ENCODE results near the gene ANKRD2. TPM values are rescaled to one million over a fixed set of nuclear protein-coding genes. Genes with fewer than 3 reads are reported as not detected.
A peak's percentile ranks its signal among the peaks of the same experiment; 100 is the strongest.
"Not testable (repeated sequence)": the region's sequence is repeated elsewhere in the genome, so short reads cannot be mapped to it uniquely, and the experiment has no call there.

ANKRD2 gene
- total RNA-seq, 6 experiments from 2014 or later = 0.28 to 0.81 (median 0.50) TPM; not detected in 2

DNA sequence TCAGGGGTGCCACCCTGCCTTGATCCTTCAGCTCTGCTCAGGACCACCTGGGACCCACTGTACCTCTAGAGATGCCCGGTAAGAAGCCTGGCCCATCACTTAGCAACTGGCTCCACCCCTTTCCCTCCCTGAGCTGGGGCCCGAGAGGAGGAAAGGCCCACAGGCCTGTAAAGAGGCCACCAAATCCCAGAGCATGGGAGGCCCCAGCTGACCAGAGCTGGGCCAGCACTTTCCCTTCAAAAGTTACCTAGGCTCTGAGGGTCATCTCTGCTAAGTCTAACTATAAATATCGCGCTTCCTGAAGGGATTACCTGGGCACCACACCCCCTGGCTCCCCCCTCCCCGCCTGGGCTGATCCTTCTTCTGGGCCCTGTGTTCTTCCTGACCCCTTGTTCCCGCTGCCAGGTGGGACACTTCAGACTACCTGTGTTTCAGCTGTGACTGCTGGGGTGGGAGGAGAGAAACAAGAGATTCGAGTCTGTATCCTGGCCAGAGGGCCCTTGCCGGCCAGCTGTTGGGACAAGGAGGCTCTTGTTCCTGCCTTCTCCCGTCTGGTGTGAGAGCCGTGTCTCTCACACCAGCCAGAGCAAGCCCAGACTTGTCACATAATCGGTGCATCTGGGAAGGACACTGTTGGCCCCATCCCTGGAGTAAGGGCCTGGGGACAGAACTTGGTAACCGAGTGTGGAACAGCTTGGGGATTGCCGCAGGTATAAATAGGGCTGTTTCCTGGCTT is 22.8 kb upstream of the ANKRD2 start:
- ATAC-seq (no peak), DNase-seq (no peak)
- no peaks in the 10 kb centered on the region for H3K4me1 ChIP-seq
- no peaks in the 10 kb centered on the region for H3K36me3 ChIP-seq
- no peaks in the 10 kb centered on the region for H3K9me3 ChIP-seq
- H3K27ac ChIP-seq = no peak overlapping the region
- no peaks in the 10 kb centered on the region for H3K27me3 ChIP-seq
- H3K4me3 ChIP-seq = no peak overlapping the region
- 73% methylated on average over 8 of the region's 13 CpGs for WGBS (ENCODE audit: insufficient coverage, low coverage, low lambda C conversion rate, missing lambda C conversion rate)
- TF ChIP-seq, protein P1, sequence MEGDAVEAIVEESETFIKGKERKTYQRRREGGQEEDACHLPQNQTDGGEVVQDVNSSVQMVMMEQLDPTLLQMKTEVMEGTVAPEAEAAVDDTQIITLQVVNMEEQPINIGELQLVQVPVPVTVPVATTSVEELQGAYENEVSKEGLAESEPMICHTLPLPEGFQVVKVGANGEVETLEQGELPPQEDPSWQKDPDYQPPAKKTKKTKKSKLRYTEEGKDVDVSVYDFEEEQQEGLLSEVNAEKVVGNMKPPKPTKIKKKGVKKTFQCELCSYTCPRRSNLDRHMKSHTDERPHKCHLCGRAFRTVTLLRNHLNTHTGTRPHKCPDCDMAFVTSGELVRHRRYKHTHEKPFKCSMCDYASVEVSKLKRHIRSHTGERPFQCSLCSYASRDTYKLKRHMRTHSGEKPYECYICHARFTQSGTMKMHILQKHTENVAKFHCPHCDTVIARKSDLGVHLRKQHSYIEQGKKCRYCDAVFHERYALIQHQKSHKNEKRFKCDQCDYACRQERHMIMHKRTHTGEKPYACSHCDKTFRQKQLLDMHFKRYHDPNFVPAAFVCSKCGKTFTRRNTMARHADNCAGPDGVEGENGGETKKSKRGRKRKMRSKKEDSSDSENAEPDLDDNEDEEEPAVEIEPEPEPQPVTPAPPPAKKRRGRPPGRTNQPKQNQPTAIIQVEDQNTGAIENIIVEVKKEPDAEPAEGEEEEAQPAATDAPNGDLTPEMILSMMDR (IDR thresholded peaks at IDR 0.05) = no peak
- TF ChIP-seq POLR2A (IDR thresholded peaks at IDR 0.05) = no peak
- intact Hi-C loops (cut with DNase I) = loop anchor here (5.0 to 10.0 kb wide), 2 partner anchors 85 to 87 kb away; no protein-coding TSS in a partner anchor

DNA sequence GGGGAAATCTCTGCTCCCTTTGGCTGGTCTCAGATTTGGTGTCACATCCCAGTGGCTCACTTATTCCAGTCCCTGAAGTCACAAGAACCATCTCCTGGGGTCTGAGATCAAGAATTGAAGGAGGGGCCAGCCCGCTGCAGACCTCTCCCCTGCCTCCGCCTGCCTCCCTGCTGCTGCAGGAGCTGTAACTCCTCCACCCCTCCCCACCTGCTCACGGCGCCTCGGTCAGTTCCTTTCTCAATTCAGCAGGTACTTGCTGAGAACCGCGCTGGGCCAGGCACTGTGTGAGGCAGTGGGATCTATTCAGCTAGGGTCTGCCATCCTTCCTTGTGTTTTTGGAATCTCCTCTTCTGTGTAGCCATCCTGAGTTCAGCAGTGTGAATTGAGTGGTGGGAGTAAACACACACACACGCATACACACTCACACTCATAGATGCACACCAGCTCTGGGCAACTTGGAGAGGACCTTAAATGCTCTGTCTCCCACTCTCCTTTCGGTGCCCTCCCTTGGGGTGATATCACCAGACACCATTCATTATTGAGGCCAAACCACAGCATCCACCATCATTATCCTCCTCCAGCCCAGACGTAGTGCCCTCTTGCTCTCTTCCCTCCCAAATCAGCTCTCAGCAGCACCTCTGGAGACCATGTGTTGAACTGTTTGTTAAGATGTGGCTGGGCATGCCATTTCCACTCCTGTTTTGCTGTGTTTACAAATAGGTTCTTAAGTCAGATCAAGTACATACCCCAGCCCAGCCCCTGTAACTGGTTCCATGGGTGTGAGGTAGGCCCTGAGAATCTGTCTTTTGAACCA is 22.0 kb upstream of the ANKRD2 start:
- Histone ChIP-seq H3K4me3 (no peak overlapping the region), H3K36me3 (no peaks in the 10 kb centered on the region), H3K4me1 (no peaks in the 10 kb centered on the region), H3K9me3 (no peaks in the 10 kb centered on the region), H3K27me3 (no peaks in the 10 kb centered on the region), H3K27ac (no peak overlapping the region)
- ATAC-seq (no peak), DNase-seq (peak in 1 of 3 donors; percentile 40)
- TF ChIP-seq POLR2A (IDR thresholded peaks at IDR 0.05) = no peak
- TF ChIP-seq, protein P1 (IDR thresholded peaks at IDR 0.05) = no peak
- intact Hi-C loops (cut with DNase I) = loop anchor here in 1 of 2 donors (5.0 kb wide), 1 partner anchor 88 kb away; no protein-coding TSS in a partner anchor
- 89% methylated on average over 10 of the region's 10 CpGs for WGBS (ENCODE audit: insufficient coverage, low coverage, low lambda C conversion rate, missing lambda C conversion rate)

DNA sequence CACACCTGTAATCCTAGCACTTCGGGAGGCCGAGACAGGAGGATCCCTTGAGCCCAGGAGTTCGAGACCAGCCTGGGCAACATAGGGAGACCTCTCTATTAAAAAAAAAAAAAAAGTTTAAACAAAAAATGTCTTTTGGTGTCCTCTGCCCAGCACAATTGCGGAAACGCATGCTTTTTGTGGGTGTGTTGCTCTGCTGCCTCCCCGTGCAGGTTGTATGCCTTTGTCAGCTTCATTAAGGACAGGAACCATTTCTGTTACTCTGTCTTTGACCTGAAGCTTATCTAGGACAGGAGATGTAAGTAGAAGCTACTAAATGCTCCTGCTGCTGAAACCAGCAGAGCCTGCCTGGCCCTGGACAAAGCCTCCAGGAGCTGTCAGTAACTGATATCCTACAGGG is 21.3 kb upstream of the ANKRD2 start:
- intact Hi-C loops (cut with DNase I) = loop anchor here in 1 of 2 donors (5.0 kb wide), 1 partner anchor 89 kb away; no protein-coding TSS in a partner anchor
- Histone ChIP-seq H3K36me3 (no peaks in the 10 kb centered on the region), H3K4me1 (no peaks in the 10 kb centered on the region), H3K27ac (no peak overlapping the region), H3K9me3 (no peaks in the 10 kb centered on the region), H3K27me3 (no peaks in the 10 kb centered on the region), H3K4me3 (no peak overlapping the region)
- ATAC-seq (no peak), DNase-seq (peak in 1 of 3 donors; percentile 9)
- WGBS (ENCODE audit: insufficient coverage, low coverage, low lambda C conversion rate, missing lambda C conversion rate) = 77% methylated on average over 6 of the region's 6 CpGs
- TF ChIP-seq, protein P1 (IDR thresholded peaks at IDR 0.05) = no peak
- no peak for TF ChIP-seq POLR2A (IDR thresholded peaks at IDR 0.05)

DNA sequence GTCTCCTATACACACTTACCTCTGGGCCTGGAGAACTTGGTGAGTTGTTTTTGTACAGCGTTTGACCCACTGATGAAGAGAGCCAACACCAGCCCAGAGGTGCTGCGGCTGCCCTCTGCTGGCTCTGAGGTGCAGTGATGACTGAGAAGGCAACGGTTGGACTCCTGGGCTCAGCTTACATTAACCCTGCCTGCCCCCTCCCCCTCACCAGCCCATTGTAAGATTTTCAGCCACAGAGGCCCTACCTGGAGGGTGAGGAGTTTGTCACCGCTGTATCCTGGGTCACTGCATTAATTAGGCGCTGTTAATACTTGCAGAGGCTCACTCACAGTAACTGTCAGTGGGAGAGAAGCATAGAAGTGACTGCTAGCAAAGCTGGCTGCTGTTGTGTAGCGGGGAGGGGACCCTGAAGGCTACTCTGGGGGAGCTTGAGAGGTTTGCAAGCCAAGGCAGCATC is 19.0 kb upstream of the ANKRD2 start:
- no peak overlapping the region for H3K27ac ChIP-seq
- H3K36me3 ChIP-seq = no peaks in the 10 kb centered on the region
- no peak overlapping the region for H3K4me3 ChIP-seq
- H3K9me3 ChIP-seq = no peaks in the 10 kb centered on the region
- no peaks in the 10 kb centered on the region for H3K27me3 ChIP-seq
- DNase-seq = peak; percentile 71 to 74 (median 73)
- H3K4me1 ChIP-seq = no peaks in the 10 kb centered on the region
- intact Hi-C loops (cut with DNase I) = loop anchor here in 1 of 2 donors (5.0 kb wide), 1 partner anchor 91 kb away; no protein-coding TSS in a partner anchor
- ATAC-seq = peak; percentile 99 to 100 (median 99)
- WGBS (ENCODE audit: insufficient coverage, low coverage, low lambda C conversion rate, missing lambda C conversion rate) = 26% methylated on average over 4 of the region's 6 CpGs
- TF ChIP-seq, protein P1 (IDR thresholded peaks at IDR 0.05) = peak; percentile 73 to 82 (median 78)
- TF ChIP-seq POLR2A (IDR thresholded peaks at IDR 0.05) = no peak

DNA sequence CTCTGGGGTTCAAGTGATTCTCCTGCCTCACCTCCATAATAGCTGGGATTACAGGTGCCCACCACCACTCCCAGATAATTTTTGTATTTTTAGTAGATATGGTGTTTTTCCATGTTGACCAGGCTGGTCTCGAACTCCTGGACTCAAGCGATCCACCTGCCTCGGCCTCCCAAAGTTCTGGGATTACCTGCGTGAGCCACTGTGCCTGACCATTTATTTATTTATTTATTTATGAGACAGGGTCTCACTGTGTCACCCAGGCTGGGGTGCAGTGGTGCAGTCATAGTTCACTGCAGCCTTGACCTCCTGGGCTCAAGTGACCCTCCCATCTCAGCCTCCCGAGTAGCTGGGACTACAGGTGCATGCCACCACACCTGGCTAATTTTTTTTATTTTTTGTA is 18.2 kb upstream of the ANKRD2 start:
- 84% methylated on average over 5 of the region's 5 CpGs for WGBS (ENCODE audit: insufficient coverage, low coverage, low lambda C conversion rate, missing lambda C conversion rate)
- H3K4me3 ChIP-seq, DNase-seq, ATAC-seq, H3K27ac ChIP-seq, H3K36me3 ChIP-seq, H3K27me3 ChIP-seq, H3K9me3 ChIP-seq, H3K4me1 ChIP-seq: not testable (repeated sequence)
- intact Hi-C loops (cut with DNase I) = loop anchor here in 1 of 2 donors (5.0 kb wide), 1 partner anchor 92 kb away; no protein-coding TSS in a partner anchor

DNA sequence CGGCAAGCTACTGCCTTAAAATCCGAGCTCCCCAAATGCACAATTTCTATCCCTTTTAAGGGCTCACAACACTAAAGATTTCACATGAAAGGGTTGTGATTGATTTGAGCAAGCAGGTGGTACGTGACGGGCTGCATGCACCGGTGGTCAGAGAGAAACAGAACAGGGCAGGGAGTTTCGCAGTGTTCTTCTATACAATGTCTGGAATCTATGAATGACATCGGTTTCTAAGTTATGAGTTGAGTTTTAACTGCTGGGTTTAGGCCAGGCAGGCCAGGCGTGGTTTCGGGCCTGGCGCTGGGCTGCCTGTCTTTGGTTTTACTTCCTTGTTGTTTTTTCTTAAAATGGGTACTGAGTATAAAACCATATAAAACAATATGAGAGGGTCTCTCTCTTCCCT is 17.0 kb upstream of the ANKRD2 start:
- H3K36me3 ChIP-seq; DNase-seq; H3K27me3 ChIP-seq; H3K9me3 ChIP-seq; H3K4me1 ChIP-seq; H3K4me3 ChIP-seq; H3K27ac ChIP-seq; intact Hi-C loops (cut with DNase I); ATAC-seq: not testable (repeated sequence)
- WGBS (ENCODE audit: insufficient coverage, low coverage, low lambda C conversion rate, missing lambda C conversion rate) = 83% methylated on average over 6 of the region's 10 CpGs

All from right lobe of liver (tissue), 6 donors.